Stomach (tissue), 4 donors: ENCODE data around the gene STIM2.
"Not testable (repeated sequence)": the region's sequence is repeated elsewhere in the genome, so short reads cannot be mapped to it uniquely, and the experiment has no call there.

Experiments
- CTCF ChIP-seq, 7 experiments: fragments of 450-650 bp in 4 of 7; fragments of 200-600 bp in 3 of 7; sonication (generic) in 3 of 7; IDR thresholded peaks; one replicate each; pipeline ENCODE4 v1.5.1; 2016 to 2019; ENCODE audit warnings: antibody characterized with exemption in 7 of 7, control low read depth in 2 of 7, mild to moderate bottlenecking in 1 of 7
- POLR2A ChIP-seq, 4 donors: fragments of 450-650 bp; IDR thresholded peaks; one replicate each; pipeline ENCODE4 v1.6.1; 2016; ENCODE audit warnings: antibody characterized with exemption in 4 of 4, control low read depth in 2 of 4, mild to moderate bottlenecking in 1 of 4, moderate library complexity in 1 of 4
- POLR2AphosphoS5 ChIP-seq, 3 donors: sonication (generic); formaldehyde crosslinking; IDR thresholded peaks; one replicate each; pipeline ENCODE4 v1.6.1; 2016; ENCODE audit warnings: antibody characterized with exemption in 3 of 3

GRCh38 chr4:27035127-27035526, 174.5 kb downstream of the STIM2 start:
- not testable (repeated sequence) for TF ChIP-seq POLR2AphosphoS5, POLR2A, CTCF (IDR thresholded peaks at IDR 0.05)
